WI38 (cell line): ENCODE data around the gene IL7R.
"Not testable (repeated sequence)": the region's sequence is repeated elsewhere in the genome, so short reads cannot be mapped to it uniquely, and the experiment has no call there.

Experiments
- H3K4me3 ChIP-seq: 2 replicates; pipeline ENCODE4 v1.5.1; 2011; ENCODE audit warnings: low read depth, mild to moderate bottlenecking, control low read depth, low read length
- TF ChIP-seq, protein P1 (sequence below): IDR thresholded peaks from 2 replicates; pipeline ENCODE4 v1.5.1; 2012; ENCODE audit warnings: low read depth, mild to moderate bottlenecking, control low read depth, low read length

The IL7R gene

GRCh38 chr5:35890021-35891020, 33.6 kb downstream of the IL7R start:
- TF ChIP-seq, protein P1, sequence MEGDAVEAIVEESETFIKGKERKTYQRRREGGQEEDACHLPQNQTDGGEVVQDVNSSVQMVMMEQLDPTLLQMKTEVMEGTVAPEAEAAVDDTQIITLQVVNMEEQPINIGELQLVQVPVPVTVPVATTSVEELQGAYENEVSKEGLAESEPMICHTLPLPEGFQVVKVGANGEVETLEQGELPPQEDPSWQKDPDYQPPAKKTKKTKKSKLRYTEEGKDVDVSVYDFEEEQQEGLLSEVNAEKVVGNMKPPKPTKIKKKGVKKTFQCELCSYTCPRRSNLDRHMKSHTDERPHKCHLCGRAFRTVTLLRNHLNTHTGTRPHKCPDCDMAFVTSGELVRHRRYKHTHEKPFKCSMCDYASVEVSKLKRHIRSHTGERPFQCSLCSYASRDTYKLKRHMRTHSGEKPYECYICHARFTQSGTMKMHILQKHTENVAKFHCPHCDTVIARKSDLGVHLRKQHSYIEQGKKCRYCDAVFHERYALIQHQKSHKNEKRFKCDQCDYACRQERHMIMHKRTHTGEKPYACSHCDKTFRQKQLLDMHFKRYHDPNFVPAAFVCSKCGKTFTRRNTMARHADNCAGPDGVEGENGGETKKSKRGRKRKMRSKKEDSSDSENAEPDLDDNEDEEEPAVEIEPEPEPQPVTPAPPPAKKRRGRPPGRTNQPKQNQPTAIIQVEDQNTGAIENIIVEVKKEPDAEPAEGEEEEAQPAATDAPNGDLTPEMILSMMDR, result no peak

GRCh38 chr5:35892799-35893198, 36.1 kb downstream of the IL7R start:
- not testable (repeated sequence) for H3K4me3 ChIP-seq

More at GRCh38 chr5:35890021-35891020, 33.6 kb downstream of the IL7R start:
- H3K4me3 ChIP-seq, result no peak overlapping the region

DNA sequence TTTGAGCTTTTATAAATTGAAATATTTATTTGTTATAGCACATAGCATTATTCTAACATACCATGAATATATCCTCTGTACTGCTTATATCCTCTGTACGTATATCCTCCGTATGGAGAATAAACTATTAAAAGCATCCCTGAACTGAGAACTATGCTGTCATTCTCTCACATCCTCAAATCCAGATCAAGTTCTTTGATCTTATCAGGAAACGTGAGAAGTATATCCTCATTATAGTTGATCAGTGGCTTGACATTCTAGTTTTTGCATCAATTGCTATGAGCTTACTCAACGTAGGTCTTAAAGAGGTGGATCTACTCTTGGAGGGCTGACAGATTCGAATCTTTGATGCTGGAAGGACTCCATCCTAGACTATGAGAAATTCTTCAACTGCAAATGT, 37.4 kb downstream of the IL7R start:
- TF ChIP-seq, protein P1, result no peak
- H3K4me3 ChIP-seq, result no peak overlapping the region

GRCh38 chr5:35898952-35899660, 42.4 kb downstream of the IL7R start:
- TF ChIP-seq, protein P1, result no peak
- no peak overlapping the region for H3K4me3 ChIP-seq

- H3K4me3 ChIP-seq, result no peak overlapping the region
- TF ChIP-seq, protein P1, result no peak
Observed at GRCh38 chr5:35899800-35900199, 43.1 kb downstream of the IL7R start.

- TF ChIP-seq, protein P1, result no peak
- no peak overlapping the region for H3K4me3 ChIP-seq
Observed at GRCh38 chr5:35900972-35901695, 44.4 kb downstream of the IL7R start.

DNA sequence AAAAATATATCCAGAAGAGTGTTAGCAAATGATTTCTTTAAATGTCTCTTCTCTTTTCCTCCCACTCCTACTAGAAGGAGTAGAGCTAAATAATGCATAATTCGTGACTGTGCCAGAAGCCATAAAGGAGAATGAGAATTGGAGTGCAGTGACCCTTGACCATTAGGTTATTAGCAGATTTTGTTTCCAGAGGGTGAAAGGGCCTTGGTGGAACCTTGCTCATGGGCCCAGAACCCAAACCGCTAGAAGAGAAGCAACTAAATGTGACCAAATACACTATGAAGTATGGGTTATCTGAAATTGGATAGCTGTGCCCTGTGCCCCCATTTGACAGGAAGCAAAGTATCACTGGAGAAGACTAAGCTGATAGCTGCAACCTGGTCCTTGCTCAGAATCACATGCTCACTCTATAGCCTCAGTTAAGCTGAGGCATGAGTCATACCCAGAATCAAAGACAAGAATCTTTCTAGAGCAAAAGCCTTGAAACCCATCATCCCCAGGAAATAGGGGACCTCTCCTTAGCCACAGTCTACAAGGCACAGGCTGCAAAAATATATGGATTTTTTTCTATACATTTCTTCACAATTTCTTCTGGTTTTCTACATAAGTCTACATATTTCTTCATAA, 45.5 kb downstream of the IL7R start:
- TF ChIP-seq, protein P1, result no peak
- H3K4me3 ChIP-seq, result no peak overlapping the region
